ENCODE data around the gene ELF1.

Gene ELF1

DNA sequence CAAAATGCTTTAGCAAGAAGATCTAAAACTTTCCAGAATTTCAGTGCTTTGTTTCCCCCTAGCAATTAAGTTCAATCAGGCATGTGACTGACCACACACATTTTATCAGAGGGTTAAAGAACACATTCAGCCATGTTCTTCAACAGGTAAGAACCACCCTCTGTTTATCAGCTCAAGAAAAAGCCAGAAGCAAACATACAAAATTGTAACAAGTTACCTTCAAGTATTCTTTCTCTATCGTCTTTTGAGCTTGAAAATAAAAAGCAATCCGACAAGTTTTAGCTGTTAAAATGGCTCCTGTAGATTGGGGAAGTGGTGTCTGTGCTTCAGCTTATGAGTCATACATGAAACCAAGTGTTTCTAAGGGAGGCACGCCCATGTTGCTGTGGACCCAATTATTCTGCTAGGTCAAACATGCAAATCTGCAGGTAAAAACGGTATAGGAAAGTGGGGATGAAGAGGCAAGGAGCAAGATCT lies at the start of gene ELF1:
Gene ELF1, minus strand, starts transcription at position 306 of the 477 bp plus-strand sequence. CDS start 37,262 bp downstream, outside the sequence.
- H3K4me3 ChIP-seq (ENCODE audit: low read depth, low read length), result no peak within 1 kb of the TSS

DNA sequence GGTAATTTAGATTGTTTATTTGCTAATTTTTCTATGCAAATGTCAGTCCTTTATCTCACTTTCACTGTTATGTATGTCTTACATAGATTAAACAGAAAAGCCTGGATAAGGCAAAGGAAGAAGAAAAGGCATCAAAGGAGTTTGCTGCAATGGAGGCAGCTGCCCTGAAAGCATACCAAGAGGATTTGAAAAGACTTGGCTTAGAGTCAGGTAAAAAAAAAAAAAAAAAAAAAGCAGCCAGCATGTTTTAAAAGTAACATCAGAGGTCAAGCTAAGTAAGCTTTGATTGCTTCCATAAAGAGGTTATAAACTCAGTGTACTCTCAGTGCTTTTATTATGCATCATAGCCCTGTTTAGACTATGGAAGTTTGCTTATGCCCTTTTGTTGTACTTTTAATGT lies 46.0 kb upstream of the ELF1 start:
- H3K4me3 ChIP-seq (ENCODE audit: low read depth, low read length), result no peak overlapping the region

DNA sequence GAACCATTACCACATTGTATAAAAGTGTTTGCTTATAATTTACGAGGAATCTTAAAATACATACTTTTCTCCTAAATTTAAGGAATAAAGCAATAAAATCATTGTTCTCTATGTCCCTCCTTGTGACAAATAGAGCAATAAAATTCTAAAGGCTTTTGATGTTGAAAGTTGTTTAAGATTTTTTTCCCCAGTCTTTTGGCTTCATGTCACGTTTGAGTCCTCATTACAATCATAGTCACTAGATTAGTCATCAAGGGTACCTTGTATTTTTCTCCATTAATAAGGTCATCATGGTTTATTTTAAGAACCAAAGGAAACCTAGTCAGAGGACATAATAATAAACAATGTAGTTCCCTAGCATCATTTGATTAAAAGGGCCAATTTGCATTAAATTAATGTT lies 45.4 kb upstream of the ELF1 start:
- no peak overlapping the region for H3K4me3 ChIP-seq (ENCODE audit: low read depth, low read length)

DNA sequence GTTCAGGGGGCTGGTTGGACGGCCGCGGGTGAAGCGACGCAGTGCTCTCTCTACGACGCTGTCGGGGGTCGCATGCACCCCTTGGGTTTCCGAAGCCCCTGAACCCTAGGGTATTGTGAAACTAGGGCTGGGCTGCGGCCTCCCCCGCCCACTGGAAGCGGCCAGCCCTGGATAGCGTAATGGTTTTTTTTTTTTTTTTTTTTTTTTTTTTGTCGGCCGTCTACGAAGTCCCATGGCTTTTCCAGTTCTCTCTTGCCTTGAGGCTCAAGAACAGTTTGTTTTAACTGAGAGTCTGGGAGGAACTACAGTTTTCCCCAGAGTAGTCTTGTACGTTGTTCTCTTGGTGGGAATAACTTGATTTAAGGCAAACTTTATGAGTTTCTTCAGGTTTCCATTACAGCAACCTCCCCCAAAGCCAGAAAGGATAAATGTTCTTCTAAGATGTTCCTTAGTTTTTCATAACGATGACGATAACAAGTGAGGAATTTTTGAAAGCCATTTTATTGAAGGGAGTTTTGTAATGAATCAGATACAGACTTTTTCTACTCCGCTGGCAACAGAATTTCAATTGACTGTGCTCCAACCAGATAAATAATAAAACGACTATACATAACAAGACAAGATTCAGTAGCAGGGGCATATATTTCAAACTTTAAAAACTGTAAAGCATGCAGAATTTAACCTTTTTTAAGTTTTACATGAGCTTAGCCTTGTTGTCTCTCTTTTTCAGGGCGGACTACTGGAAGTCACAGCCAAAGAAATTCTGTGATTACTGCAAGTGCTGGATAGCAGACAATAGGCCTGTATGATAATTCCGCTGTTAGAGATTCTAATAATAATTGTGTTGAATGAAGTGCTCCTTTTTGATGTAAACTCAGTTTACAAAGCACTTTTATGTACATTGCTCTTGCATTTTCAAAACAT lies 43.1 kb upstream of the ELF1 start:
- peak overlapping the region; percentile 96 for H3K4me3 ChIP-seq (ENCODE audit: low read depth, low read length)

DNA sequence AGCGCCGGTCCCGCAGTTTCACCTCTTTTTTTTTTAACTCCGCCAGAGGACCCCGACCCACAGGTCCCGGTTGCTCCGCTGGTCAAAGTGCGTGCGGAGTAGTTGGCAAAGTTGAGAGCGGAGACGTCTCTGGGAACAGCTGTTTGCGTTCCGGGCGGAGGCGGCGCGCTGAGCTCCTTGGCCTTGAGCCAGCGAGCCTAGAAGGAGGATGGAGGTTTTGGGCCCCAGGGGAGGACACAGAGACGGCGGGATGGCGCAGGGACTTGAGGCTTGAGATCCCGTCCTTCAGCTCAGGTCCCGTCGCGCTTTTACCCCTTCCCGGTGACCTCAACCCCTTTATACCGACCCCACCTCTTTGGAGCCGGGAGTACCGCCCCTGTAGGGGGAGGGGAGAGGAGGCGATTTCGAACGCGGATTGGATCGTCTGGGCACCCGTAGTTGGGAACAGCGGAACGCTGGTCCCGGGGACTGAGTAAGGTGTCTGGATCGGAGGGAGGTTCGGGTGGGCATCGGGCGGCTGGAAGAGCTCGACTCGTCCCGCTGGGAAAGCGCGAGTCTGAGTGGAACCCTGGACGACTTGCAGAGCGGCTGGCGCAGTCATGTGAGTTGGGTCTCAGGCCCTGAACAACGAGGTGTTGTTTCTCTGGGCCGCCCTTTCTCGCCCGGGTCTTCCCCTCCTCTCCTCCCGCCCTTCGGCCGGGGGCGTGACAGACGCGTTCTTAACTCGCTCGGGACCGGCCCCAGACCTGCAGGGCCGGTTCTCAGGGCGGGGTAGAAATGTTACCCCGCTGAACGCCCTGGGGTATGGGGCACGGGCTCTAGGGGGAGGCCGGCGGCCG lies 42.2 kb upstream of the ELF1 start, which contains the start of gene WBP4:
Gene WBP4, plus strand, starts transcription at position 435 of the 839 bp plus-strand sequence. Its CDS starts 165 bp downstream, at position 600.
- H3K4me3 ChIP-seq (ENCODE audit: low read depth, low read length), result peak within 1 kb of the TSS; percentile 96

DNA sequence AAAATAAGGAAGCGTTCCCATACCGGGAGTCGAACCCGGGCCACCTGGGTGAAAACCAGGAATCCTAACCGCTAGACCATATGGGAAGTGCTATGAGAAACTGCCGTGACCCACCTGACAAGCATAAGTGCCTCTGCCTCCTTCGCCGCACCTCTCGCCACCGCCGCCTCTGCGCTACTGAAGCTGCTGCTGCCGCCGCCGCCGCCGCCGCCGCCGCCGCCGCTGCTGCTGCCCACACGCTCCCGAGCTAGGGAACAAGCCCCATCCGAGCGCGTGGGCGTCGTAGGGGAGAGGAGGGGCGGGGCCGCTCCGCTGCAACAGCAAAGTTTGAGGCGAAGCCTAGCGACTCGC lies 41.6 kb upstream of the ELF1 start:
- peak overlapping the region; percentile 96 for H3K4me3 ChIP-seq (ENCODE audit: low read depth, low read length)

DNA sequence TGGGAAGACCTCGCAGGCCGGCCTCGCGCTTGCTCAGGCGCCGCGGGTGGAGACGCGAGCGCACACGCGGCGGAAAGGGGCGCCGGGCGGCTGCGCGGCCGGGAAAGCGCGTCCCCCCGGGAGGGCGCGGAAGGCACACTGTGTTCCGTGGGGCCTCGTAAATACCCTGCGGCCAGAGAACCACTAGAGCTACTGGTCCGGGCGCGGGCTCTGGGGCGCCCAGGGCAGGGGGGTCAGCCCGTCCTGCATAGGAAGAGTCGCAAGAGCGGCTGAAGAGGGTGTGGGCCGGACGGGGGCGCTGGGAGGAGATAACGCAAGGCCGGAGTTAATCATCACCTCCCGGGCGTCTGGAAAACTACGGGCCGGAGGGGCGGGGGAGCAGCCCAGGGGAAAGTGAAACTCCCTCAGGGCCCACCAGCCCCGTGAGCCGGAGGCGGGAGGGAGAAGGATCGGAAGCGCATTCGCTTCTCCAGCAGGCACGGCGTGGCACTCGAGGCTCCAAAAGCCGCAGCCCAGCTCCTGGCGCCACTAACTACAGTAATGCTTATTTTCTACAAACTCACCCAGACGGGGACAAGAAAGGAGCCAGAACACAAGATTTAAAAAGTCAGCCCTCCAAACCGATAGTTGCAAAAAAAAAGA lies 41.1 kb upstream of the ELF1 start:
- H3K4me3 ChIP-seq (ENCODE audit: low read depth, low read length), result peak overlapping the region; percentile 96

DNA sequence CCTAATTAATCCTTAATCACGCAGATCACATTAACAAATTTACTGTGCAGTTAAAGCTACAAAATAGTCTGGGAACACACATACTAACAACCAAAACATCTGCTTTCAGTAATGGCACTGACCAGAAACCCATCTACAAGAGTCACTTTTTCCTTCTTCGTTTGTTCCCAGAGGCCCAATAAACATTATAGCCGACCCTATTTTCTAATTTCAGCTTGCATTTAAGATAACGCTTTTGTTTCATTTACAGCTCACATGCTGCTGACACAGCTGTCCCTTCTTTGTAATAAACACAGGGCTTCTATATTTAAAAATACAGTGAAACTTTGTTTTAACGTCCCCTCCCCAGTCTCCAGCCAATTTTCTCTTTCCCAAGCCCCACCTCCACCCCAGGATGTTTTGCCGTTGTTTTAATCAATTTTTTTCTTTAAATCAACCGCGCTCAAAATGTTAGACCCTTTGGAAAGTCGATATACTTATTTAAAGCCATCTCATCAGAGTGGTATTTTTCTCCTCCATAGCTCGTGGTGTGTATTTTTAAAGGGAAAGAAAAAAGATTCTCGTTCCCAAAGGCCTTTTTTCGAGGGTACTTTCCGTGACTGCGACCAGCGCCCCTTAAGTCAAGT lies 40.5 kb upstream of the ELF1 start:
- peak overlapping the region; percentile 96 for H3K4me3 ChIP-seq (ENCODE audit: low read depth, low read length)

DNA sequence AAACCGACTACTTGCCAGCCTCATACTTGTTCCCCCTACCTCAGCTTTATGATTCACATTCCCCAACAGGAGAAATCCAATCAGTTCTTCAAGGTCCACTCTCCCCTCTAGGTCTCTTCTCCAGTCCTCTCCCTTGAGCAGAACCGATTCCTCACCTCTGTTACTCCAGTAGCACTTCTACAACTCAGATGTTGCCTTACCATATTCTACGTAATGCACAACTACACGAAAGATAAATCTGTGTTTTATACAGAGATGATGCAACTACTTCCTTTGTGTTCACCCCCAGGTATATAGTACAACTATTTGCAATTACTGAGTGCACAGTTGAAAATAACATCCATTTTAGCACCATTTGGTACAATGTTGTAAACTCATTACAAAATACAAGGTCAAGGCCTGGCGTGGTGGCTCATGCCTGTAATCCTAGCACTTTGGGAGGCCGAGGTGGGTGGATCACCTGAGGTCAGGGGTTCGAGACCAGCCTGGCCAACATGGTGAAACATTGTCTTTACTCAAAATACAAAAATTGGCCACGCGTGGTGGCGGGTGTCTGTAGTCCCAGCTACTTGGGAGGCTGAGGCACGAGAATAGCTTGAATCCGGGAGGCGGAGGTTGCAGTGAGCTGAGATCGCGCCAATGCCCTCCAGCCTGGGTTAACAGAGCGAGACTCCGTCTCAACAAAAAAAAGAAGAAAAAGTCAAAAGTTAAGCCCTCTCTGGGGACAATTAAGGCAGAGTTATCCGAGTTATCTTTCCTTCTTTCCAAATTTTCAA lies 39.4 kb upstream of the ELF1 start:
- H3K4me3 ChIP-seq (ENCODE audit: low read depth, low read length), result no peak overlapping the region

DNA sequence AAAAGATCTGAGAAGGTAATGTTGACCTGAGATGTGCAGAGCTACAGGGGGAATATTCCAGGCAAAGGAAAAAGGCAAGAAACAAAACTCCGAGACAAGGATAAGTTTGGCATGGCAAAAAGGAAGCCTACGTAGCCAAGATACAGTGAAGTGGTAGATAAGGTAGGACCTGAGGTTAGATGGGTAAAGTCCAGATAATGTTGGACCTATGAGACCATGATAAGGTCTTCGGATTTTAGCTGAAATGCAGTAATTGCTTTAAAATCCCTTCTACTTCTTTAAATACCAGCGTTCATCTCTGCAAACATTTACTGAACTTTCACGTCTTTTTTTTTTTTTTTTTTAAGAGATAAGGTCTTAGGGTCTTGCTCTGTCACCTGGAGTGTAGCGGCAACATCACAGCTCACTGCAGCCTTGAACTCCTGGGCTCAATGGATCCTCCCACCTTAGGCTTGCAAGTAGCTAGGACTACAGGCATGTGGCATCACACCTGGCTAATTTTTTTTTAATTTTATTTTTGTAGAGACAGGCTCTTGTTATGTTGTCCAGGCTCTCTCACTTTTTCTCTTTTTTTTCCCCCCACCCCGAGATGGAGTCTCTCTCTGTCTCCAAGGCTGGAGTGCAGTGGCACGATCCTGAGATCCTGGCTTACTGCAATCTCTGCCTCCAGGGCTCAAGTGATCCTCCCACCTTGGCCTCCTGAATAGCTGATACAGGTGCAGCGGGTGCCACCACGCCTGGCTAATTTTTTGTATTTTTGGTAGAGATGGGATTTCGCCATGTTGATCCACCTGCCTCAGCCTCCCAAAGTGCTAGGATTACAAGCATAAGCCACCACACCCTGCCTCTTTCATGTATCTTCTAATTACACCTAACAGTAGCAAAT lies 38.0 kb upstream of the ELF1 start:
- no peak overlapping the region for H3K4me3 ChIP-seq (ENCODE audit: low read depth, low read length)

DNA sequence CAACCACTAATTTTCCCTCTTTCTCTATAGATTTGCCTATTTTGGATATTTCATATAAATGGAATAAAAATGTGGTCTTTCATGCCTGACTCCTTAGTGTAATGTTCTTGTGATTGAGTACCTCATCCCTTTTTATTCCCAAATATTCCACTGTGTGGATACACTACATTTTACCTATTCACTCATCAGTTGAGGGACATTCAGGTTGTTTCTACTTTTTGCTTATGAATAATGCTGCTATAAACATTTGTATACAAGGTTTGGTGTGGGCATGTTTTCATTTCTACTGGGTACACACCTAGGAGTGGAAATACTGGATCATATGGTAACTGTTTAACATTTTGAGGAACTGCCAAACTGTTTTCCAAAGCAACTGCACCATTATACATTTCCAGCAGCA lies 37.1 kb upstream of the ELF1 start:
- H3K4me3 ChIP-seq (ENCODE audit: low read depth, low read length), result no peak overlapping the region

DNA sequence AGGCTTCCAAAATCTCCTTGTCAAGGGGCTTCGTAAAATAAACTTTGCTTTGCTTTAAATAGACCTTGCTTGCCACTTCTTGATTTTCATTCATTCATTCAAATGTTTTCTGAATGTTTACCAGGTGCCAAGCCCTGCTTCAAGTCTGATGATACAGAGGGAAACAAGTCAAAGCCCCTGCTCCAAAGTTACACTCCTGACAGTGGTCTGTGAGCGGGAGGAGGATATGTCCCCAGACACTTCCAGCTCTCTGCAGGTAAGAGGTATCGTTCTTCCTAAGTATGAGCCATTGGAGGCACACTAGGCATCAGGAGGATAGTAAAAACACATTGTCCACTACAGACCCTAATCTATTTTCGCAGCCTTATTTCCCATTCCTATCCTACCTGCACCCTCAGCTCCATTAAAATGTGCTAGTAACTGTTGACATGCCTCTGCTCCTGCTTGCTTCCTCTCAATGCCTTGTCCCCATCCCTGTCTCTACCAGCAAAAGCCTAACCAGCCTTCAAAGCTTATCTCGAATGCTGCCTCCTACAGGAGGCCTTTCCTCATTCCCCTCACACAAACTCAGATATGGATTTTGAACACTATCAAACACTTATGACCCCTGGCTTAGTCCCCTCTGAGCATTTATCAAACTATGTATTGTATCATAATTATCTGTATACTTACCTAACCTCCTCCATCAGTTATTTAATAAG lies 36.0 kb upstream of the ELF1 start:
- H3K4me3 ChIP-seq (ENCODE audit: low read depth, low read length), result no peak overlapping the region

DNA sequence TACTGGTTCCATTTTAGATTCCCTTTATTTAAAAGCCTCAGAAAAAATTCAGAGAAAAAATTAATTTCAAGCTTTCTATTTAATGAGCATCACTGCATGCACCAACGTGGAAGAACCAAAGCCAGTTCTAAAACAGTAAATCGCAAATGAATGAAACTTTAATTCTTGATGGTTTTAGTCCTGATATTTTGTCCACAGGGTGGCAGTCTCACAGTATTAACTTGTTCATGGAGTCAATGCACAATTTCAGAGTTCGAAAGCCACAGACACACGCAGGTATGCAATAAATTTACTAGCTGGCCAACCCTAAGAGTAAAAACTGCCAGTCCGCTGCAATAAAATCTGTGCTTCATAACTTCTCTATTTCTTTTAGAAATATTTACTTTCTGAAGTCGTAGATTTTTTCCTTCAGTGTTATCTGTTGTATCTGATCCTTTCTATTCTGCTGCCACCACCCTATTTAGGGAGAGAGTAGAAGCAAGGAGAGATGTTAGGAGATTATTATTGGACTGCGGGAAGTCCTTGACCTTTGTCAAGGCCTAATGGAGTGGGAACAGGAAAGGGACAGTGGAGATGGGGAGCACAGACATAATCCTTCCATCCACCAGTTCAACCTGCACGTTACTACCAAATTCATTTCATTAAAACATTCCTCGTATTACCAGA lies 35.2 kb upstream of the ELF1 start:
- no peak overlapping the region for H3K4me3 ChIP-seq (ENCODE audit: low read depth, low read length)

DNA sequence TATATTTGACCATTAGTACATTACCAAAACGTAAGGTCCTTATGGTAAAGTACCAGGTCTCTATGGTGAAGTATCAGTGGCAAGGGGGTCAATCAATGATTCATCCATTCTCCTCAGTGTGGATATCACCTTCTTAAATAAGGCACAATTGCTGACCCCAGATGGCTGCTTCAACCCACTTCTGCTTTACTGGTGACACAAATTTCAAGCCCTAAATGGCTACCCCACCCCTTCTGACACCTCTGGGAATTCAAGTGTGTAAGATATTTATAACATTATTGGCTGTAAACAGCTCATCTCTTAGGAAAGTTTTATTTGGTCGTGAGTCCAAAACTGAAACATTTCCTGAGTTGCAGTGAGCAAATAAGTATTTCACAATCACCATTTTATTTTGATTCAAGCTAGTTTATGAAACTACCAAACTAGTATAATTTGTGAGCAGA lies 34.3 kb upstream of the ELF1 start:
- H3K4me3 ChIP-seq (ENCODE audit: low read depth, low read length), result no peak overlapping the region

DNA sequence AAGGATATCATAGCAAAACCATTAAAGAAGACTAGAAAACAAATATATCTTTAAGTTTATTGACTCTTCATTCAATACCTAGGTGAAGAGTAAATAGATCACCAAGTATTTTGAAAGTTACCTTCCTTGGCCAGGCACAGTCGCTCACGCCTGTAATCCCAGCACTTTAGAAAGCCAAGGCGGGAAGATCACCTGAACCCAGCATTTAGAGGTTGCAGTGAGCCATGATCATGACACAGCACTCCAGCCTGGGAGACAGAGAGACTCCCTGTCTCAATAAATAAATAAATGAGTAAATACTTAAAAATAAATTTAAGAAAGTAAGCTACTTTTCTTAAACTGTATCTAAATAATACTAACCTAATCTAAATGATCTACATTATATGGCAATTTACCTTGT lies 33.3 kb upstream of the ELF1 start:
- H3K4me3 ChIP-seq (ENCODE audit: low read depth, low read length), result no peak overlapping the region

DNA sequence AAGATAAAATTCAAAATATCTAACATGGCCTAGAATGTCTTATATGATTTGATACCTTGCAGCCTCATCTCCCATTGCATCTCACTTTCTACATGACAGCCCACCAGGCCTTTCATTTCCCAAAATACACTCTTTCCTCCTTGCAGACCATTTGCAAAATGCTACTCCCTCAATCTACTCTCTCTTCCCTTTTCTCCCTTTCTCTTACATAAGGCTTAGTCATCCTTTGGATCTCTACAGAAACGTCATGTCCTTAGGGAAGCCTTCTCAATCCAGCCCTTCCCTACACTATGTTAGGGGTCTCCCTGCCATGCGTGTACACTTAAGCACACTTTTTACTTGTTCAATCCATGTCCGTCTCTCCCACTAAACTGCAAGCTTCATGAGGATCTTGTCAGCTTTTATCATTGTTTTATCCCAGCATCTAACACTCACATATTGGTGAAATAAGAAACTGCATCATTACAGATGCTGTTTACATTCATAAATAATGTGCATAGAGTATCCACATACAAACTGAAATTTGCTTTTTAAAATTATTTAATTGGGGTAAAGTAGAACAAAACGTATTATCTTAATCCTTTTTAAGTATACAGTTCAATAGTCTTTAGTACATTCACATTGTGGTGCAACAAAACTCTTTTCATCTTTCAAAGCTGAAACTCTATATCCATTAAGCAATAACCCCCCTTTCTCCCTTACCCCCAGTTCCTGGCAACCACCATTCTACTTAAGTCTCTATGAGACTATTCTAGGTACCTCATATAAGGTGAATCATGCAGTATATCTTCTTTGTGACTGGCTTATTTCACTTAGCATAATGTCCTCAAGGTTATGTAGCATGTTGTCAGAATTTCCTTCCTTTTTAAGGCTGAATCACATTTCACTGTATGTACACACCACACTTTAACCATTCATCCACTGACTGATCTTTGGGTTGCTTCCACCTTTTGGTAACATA lies 30.6 kb upstream of the ELF1 start:
- H3K4me3 ChIP-seq (ENCODE audit: low read depth, low read length), result no peak overlapping the region

DNA sequence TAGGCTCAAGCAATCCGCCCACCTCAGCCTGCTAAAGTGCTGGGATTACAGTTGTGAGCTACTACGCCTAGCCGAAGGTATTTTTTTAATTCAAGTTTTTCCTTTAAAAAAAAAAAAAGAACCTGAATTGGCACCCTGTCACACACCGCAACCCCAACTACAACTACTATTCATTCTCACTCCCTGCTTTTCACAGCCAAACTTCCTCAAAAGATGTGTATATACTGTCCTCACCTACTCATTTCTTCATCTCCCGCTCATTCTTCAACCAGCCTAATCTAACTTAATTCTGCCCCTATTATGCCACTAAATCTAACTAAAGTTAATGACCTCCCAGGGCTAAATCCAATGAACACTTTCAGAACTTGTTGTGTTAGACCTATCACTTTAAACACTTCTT lies 29.5 kb upstream of the ELF1 start:
- H3K4me3 ChIP-seq (ENCODE audit: low read depth, low read length), result no peak overlapping the region

All from iPS-11a (cell line).